Left kidney (tissue), 2 donors: Measurements from ENCODE around the gene CTXN2. TPM values are rescaled to one million over a fixed set of nuclear protein-coding genes. Genes with fewer than 3 reads are reported as not detected.

Experiments
- DNase-seq: peaks from one replicate; pipeline ENCODE4 v3.0.0-alpha.2; 2013
- polyA plus RNA-seq: library from polyadenylated mRNA; unstranded; fragments of 120-200 nt; gene quantifications from one replicate; pipeline ENCODE4 v1.2.1, GENCODE V29; 2013; ENCODE audit not compliant: insufficient read length

The CTXN2 gene
- polyA plus RNA-seq, 1 donor = 0.12 TPM

- no peak for DNase-seq
Observed at GRCh38 chr15:48222627-48223026, 31.2 kb downstream of the CTXN2 start.

- DNase-seq = no peak
Observed at GRCh38 chr15:48225771-48226170, 34.3 kb downstream of the CTXN2 start.

- no peak for DNase-seq
Observed at GRCh38 chr15:48230498-48230897, 39.0 kb downstream of the CTXN2 start.

DNA sequence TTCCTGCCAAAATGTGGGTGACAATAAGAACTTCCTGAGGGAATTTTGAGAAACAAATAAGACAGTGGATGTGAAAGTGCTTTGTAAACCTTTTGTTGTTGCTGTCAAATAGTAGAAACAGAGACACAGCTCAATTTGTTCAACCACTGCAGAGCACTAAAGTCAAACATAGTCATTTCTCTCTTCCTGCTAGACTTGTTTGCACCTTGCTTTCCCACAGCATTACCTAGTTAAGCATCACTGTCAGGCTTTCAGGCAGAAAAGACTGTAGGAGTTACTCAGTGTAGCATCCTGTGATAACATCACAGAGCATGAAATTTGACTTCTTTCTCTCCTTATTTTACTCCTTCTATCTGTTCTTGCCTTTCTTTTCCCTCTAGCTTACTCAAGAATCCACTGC, 41.8 kb downstream of the CTXN2 start:
- no peak for DNase-seq

DNA sequence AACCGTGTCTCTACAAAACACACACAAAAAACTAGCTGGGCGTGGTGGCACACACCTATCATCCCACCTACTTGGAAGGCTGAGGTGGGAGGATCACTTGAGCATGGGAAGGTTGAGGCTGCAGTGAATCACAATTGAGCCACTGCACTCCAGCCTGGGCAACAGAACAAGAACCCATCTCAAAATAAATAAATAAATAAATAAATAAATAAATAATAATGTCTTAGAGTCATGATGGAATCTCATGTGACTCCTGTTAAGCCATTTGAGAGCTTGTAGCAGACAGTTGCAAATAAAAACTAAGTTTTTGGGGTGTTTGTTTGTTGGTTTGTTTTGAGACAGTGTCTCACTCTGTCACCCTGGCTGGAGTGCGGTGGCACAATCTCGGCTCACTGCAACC, 47.9 kb downstream of the CTXN2 start:
- no peak for DNase-seq

- DNase-seq = no peak
Observed at GRCh38 chr15:48242015-48242414, 50.5 kb downstream of the CTXN2 start.

DNA sequence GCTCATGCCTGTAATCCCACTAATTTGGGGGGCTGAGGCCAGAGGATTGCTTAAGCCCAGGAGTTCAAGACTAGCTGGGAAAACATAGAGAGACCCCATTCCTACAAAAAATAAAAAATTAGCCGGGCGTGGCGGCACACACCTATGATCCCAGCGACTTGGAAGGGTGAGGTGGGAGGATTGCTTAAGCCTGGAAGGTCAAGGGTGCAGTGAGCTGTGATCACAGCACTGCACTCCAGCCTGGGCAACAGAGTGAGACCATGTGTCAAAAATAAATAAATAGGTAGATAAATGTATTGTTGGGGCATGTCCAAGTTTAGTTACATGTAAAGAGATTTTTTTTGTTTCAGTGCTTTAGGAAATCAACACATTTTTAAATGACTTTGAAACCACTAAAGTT, 51.1 kb downstream of the CTXN2 start:
- no peak for DNase-seq

DNA sequence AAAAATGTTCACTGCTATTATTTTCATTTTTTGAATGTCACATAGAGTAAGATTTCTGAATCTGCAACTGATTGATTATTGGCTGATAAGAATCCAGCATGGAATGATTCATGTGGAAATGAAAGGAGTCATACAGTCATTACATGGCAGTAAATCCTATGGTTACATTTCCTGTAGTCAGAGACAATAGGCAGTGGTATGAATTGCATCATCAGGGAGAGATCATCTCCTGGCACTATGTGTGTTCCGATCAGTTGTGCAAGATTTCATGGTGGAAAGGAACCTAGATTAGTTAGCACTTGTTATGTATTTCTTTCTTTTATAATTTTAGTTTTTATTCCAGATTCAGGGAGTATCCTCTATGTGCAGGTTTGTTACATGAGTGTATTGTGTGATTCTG, 53.5 kb downstream of the CTXN2 start:
- DNase-seq = no peak

DNA sequence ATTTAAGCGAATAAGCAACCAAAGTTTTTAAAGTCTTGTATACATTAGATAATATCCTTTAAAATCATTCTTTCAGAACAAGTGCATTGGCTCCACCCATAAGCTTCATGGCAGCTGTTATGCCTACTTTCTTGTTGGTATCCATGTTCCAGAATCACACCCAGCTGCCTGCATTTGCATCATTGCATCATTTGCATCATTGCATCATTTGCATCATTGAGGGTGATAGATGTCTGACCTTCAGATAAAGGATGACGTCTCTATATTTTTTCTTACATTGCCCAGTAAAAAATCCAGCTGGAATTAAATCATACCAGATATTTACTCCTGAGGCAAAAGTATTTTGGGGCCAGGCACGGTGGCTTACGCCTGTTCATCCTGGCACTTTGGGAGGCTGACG, 56.9 kb downstream of the CTXN2 start:
- DNase-seq = no peak

DNA sequence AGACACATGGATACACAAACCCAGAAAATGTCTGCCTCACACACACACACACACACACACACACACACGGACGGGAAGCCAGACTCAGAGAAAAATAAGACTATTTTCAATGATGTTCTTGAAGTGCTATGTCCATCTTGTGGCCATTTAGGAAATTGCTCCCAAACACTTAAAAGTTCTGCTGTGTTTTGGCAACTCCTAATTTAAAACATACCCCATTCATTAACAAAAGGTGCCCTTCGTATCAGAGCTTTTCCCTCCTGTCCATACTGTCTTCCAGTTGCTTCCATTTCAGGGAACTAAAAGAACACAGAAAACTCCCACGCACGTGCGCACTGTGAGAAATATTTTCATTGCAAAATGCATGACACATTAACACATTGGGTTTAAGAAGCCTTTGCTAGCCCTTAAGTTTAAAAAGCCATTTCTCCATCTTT, 59.2 kb downstream of the CTXN2 start:
- DNase-seq = peak; percentile 71

GRCh38 chr15:48253172-48253571, 61.7 kb downstream of the CTXN2 start:
- no peak for DNase-seq

Other genes with a start within 250 kb of the CTXN2 start
- gene SLC24A5, start 70.7 kb upstream of the CTXN2 start, polyA plus RNA-seq = 2.0 TPM
- gene MYEF2, start 13.4 kb upstream of the CTXN2 start, polyA plus RNA-seq = 159 TPM
- gene SLC12A1, start 14.6 kb downstream of the CTXN2 start, polyA plus RNA-seq = 433 TPM
- 166 TPM for gene DUT, start 139.8 kb downstream of the CTXN2 start, polyA plus RNA-seq